Kidney (tissue), 14 donors: ENCODE results near the gene EPS8. TPM values are rescaled to one million over a fixed set of nuclear protein-coding genes. Genes with fewer than 3 reads are reported as not detected.

ENCODE experiments used
- DNase-seq, 5 donors: peaks; one replicate each; pipeline ENCODE4 v3.0.0-alpha.2; 2013 to 2020
- FAIRE-seq: peaks from 2 replicates; lab custom pipeline; 2012; peaks lifted over from hg19 to GRCh38; lab: Jason Lieb, UNC
- H3K27ac ChIP-seq, 2 donors: one replicate each; pipeline ENCODE4 v1.7.0; 2013; ENCODE audit warnings: low read depth in 2 of 2, low read length in 2 of 2, inconsistent platforms in 1 of 2
- H3K27me3 ChIP-seq: one replicate; pipeline ENCODE4 v1.7.1; 2013; ENCODE audit warnings: low read length, inconsistent platforms; ENCODE audit not compliant: control insufficient read depth, insufficient read depth
- H3K36me3 ChIP-seq, 3 donors: one replicate each; pipeline versions ENCODE4 v1.7.0 to v1.7.1; 2013; ENCODE audit warnings: low read length in 3 of 3, control low read depth in 1 of 3, inconsistent platforms in 1 of 3; ENCODE audit not compliant: insufficient read depth in 3 of 3, control insufficient read depth in 2 of 3
- H3K4me1 ChIP-seq, 3 donors: one replicate each; pipeline versions ENCODE4 v1.7.0 to v1.7.1; 2013; ENCODE audit warnings: low read length in 3 of 3, inconsistent platforms in 1 of 3, low read depth in 1 of 3; ENCODE audit not compliant: control insufficient read depth in 2 of 3, insufficient read depth in 2 of 3
- H3K4me3 ChIP-seq, 3 donors: one replicate each; pipeline versions ENCODE4 v1.7.0 to v1.8.1; 2013; ENCODE audit warnings: low read length in 3 of 3, control low read depth in 1 of 3, inconsistent platforms in 1 of 3
- H3K9ac ChIP-seq, 3 donors: one replicate each; pipeline versions ENCODE4 v1.7.0 to v1.7.1; 2013; ENCODE audit warnings: low read length in 3 of 3, control low read depth in 1 of 3, inconsistent platforms in 1 of 3
- H3K9me3 ChIP-seq, 3 donors: one replicate each; pipeline versions ENCODE4 v1.7.0 to v1.7.1; 2013; ENCODE audit warnings: low read length in 3 of 3, control low read depth in 1 of 3, inconsistent platforms in 1 of 3; ENCODE audit not compliant: control insufficient read depth in 2 of 3, insufficient read depth in 1 of 3
- CTCF ChIP-seq: IDR thresholded peaks from 3 replicates; pipeline ENCODE4 v1.5.1; 2012; ENCODE audit warnings: mild to moderate bottlenecking, moderate library complexity, borderline replicate concordance; ENCODE audit not compliant: insufficient read depth; ENCODE audit errors: extremely low read depth
- intact Hi-C: fragments of 100-400 bp; cut with DNase I; formaldehyde crosslinking; loops from one replicate; pipeline ENCODE4 v1.11.1; 2022
- polyA plus RNA-seq: library from polyadenylated mRNA; stranded (reverse); fragments of 350-450 nt; fragmentation: Illumina TruSeq; extraction: RNeasy Lipid Tissue Mini Kit (QIAGEN cat#74804); gene quantifications from one replicate; pipeline ENCODE4 v1.2.3, GENCODE V29; 2014; ENCODE audit warnings: low read depth, low replicate concordance; ENCODE audit not compliant: insufficient read depth
- total RNA-seq: library from RNA; stranded (reverse); fragmentation: NEBNext Ultra II Directional; extraction: Animal tissue kit (Norgen Biotek cat#: 25700); gene quantifications from one replicate; pipeline ENCODE4 v1.2.1, GENCODE V29; 2021
- donor health status: control.
- donor health status: control.
- donor health status: control.
- donor health status: control.
- donor health status: control.
- donor health status: DM: yes; HTN: yes; CAD: no.
- donor health status: Normal renal cell carcinoma (clear cell type).

Gene EPS8
- total and polyA plus RNA-seq, 2 donors from 2014 or later = 33.9 to 80.3 TPM

- H3K27me3 ChIP-seq = no peaks in the 10 kb centered on the region
- intact Hi-C loops = no loop called here
- no peaks in the 10 kb centered on the region for H3K36me3 ChIP-seq
- no peaks in the 10 kb centered on the region for H3K9me3 ChIP-seq
- DNase-seq = peak in 1 of 5 donors; percentile 46
- H3K4me1 ChIP-seq = peaks cover 0 to 3% (median 0%) of the 10 kb centered on the region in 3 donors
- no peak overlapping the region for H3K27ac ChIP-seq
- TF ChIP-seq CTCF = no peak
- no peak overlapping the region for H3K9ac ChIP-seq
- no peak overlapping the region for H3K4me3 ChIP-seq
- no peak for FAIRE-seq
Measured at GRCh38 chr12:15777355-15778012, 11.7 kb downstream of the EPS8 start.

DNA sequence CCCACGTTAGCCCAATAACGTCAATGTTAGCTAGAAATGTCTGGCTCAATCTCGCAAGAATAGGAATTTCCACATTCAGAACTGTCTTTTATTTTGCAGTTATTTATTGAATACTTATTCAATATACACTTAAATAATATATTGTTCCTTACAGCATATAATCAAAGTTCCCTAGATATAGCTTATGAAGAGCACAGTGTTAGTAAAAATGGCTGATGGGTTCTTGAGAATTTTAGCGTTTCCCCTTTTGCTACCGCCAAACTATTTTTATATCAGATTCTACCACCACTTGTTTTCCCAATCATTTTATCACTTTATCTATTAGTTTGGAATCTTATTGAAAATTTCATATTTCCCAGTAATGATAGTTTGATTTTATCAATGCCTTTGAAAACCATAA is 12.7 kb downstream of the EPS8 start:
- no peak overlapping the region for H3K27ac ChIP-seq
- DNase-seq (no peak), FAIRE-seq (no peak)
- no peaks in the 10 kb centered on the region for H3K27me3 ChIP-seq
- H3K4me3 ChIP-seq = no peak overlapping the region
- no peaks in the 10 kb centered on the region for H3K9me3 ChIP-seq
- peaks cover 0 to 3% (median 0%) of the 10 kb centered on the region in 3 donors for H3K4me1 ChIP-seq
- intact Hi-C loops = no loop called here
- no peak overlapping the region for H3K9ac ChIP-seq
- no peak for TF ChIP-seq CTCF
- no peaks in the 10 kb centered on the region for H3K36me3 ChIP-seq

DNA sequence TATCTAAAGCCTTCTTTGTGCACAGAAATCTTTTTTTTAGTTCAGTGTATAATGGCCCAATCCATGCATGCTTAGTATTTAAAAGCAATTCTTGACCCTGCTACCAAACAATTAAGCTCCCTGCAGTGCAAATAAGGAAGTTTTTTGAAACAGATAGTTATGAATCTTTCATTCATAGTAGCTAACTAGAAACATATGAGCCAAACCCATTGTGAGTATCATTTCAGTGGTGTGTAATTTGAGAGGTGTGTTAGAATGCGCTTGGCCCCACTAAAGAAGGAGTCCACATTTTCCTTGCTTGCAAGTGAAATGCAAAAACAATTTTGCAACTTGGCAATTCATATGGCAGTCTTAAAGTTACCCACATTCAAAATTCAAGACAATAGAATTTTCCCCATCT is 14.4 kb downstream of the EPS8 start:
- H3K9me3 ChIP-seq = no peaks in the 10 kb centered on the region
- no peak overlapping the region for H3K9ac ChIP-seq
- H3K27me3 ChIP-seq = no peaks in the 10 kb centered on the region
- no peak for TF ChIP-seq CTCF
- H3K4me3 ChIP-seq = no peak overlapping the region
- DNase-seq = no peak
- no peak for FAIRE-seq
- H3K4me1 ChIP-seq = peaks cover 0 to 6% (median 0%) of the 10 kb centered on the region in 3 donors
- H3K36me3 ChIP-seq = no peaks in the 10 kb centered on the region
- no peak overlapping the region for H3K27ac ChIP-seq
- intact Hi-C loops = no loop called here
